Activated T-cell treated with anti-CD3 and anti-CD28 coated beads, Interleukin-2, amount 50 U/mL, for 24 hours (primary cell): Measurements from ENCODE around the gene MRPL44.
"Not testable (repeated sequence)": the region's sequence is repeated elsewhere in the genome, so short reads cannot be mapped to it uniquely, and the experiment has no call there.

Experiments
- DNase-seq: peaks from one replicate; pipeline ENCODE4 v3.0.0-alpha.2; 2020
- H3K27ac Mint-ChIP-seq: 2 replicates; pipeline ENCODE4 v1.8.0; 2020; ENCODE audit warnings: mild to moderate bottlenecking, mixed read lengths
- H3K27me3 Mint-ChIP-seq: 2 replicates; pipeline ENCODE4 v1.8.0; 2020; ENCODE audit warnings: mixed read lengths
- H3K36me3 Mint-ChIP-seq: 2 replicates; pipeline ENCODE4 v1.8.0; 2020; ENCODE audit warnings: low read depth, mixed read lengths
- H3K4me1 Mint-ChIP-seq: 2 replicates; pipeline ENCODE4 v1.8.0; 2020; ENCODE audit warnings: low read depth, mixed read lengths
- H3K4me3 Mint-ChIP-seq: 2 replicates; pipeline ENCODE4 v1.8.0; 2020; ENCODE audit warnings: mild to moderate bottlenecking, moderate library complexity, mixed read lengths
- H3K9me3 Mint-ChIP-seq: 2 replicates; pipeline ENCODE4 v1.8.0; 2020; ENCODE audit warnings: mixed read lengths

Gene MRPL44

DNA sequence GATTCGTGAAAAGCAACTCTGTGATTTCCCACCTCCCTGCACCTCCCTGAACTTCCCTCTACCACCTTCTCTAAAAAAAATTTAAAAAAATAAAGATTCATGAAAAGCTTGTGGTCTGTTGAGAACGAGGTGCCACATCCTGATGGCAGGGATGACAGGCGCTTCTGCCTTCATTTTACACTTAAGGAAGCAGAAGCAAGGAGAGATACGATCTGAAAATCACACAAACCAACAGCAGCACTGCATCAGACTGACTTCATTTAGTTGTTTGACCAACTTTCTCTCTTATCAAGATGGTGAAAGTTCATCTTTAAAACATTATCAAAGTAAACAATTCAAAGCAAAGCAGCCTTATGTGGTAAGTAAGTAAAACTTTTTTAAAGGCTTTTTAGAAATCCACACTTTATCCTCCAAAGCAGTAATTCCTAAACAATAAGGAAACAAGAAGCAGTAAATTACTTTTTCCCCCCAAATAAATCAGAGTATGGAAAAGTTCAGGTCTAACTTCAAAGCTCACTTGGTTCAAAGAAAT, 27.6 kb upstream of the MRPL44 start:
- Mint-ChIP-seq H3K36me3 (peaks cover 16% of the 10 kb centered on the region), H3K4me1 (peaks cover 62% of the 10 kb centered on the region), H3K27me3 (no peaks in the 10 kb centered on the region), H3K27ac (peak overlapping the region; percentile 78), H3K4me3 (no peak overlapping the region), H3K9me3 (no peaks in the 10 kb centered on the region)
- no peak for DNase-seq

DNA sequence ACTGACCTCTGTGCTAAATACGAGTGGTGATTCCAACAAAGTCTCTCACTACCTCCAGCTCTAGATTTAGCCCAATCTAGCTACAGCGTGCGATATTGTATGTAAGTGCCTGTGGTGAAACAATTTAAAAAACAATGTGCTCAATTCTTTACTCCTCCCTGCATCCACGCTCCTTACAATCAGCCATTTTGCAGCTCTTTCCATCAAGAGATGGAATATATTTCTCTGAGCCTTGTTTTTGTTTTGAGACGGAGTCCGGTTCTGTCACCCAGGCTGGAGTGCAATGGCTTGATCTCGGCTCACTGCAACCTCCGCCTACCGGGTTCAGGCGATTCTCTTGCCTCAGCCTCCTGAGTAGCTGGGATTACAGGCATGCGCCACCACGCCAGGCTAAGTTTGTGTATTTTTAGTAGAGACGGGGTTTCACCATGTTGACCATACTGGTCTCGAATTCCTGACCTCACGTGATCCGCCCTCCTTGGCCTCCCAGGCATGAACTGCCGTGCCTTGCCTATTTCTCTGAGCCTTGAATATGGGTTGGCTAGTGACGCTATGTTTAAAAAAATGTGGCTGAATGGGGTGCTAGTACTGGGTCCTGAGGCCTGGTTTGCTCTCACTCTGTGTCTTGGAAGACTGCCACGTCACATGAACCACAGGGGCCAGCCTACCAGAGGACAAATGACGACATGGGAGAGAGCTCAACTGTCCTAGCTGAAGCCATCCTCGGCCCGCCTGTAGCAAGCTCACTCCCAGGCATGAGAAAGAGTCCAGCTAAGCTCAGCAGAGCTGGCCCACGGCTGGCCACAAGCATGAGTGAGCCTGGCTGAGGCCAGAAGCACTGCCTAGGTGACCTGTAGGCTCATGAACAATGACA, 26.9 kb upstream of the MRPL44 start:
- Mint-ChIP-seq H3K4me1 (peaks cover 68% of the 10 kb centered on the region), H3K4me3 (peak overlapping the region; percentile 10), H3K27me3 (no peaks in the 10 kb centered on the region), H3K27ac (peak overlapping the region; percentile 63), H3K36me3 (peaks cover 15% of the 10 kb centered on the region), H3K9me3 (no peaks in the 10 kb centered on the region)
- DNase-seq = no peak

DNA sequence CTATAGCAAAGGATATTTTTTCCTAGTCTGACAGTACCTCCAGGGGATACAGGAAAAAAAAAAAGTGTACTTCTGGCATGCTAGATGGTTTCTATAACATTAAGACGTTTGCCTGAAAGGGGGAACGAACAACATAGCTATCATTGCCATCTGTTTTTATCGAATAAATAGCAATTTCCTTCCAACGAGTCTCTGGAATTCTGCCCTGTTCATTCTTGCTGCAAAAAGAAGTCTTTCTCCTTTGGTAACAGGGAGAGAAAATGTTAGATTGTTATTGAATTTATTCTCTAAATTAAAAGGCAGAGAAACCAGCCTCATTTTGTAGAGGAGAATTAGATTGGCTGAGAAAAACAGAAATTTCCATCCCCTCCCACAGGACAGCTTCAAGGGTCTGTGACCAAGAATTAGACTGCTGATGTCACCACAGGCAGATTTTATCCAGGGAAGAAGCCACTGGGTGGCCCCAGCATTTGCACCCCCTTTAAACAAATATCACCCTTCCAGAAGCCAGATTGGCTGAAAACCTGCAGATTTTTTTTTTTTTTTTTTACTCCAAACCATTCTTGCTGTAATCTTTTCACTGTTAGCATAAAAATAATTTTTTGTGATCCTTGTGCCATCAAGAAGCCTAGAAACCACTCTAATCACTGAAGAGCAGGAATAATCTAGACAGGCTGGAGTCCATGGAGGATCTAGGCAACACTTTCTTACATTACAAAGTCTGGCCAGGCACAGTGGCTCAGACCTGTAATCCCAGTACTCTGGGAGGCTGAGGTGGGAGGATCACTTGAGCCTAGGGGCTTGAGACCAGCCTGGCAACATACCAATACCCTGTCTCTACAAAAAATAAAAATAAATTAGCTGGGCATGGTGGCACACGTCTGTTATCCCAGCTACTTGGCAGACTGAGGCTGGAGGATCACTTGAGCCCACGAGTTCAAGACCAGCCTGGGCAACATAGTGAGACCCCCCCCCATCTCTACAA, 24.2 kb upstream of the MRPL44 start:
- Mint-ChIP-seq H3K27ac (no peak overlapping the region), H3K9me3 (no peaks in the 10 kb centered on the region), H3K27me3 (no peaks in the 10 kb centered on the region), H3K36me3 (peaks cover 5% of the 10 kb centered on the region), H3K4me1 (peaks cover 79% of the 10 kb centered on the region), H3K4me3 (no peak overlapping the region)
- DNase-seq = no peak

DNA sequence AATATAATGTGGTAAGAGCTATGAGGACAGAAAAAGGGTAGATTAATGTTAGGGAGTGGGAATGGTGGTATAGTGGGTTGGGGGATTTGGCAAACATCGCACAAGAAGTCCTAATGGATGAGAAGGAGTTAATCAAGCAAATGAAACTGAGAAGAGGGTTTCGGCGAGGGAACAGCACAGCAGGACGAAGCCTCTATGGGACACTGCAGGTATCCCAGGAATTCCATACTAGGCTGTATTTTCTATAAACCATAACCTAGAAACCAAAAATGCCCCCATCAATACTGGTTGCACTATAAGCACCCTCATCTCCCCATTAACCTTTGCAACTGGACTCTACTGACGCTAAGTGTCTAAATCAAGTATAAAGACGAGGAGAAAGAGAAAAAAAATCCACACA, 22.4 kb upstream of the MRPL44 start:
- peaks cover 19% of the 10 kb centered on the region for H3K36me3 Mint-ChIP-seq
- no peaks in the 10 kb centered on the region for H3K27me3 Mint-ChIP-seq
- no peak overlapping the region for H3K4me3 Mint-ChIP-seq
- peaks cover 84% of the 10 kb centered on the region for H3K4me1 Mint-ChIP-seq
- DNase-seq = no peak
- H3K9me3 Mint-ChIP-seq = peaks cover 10% of the 10 kb centered on the region
- H3K27ac Mint-ChIP-seq = no peak overlapping the region

DNA sequence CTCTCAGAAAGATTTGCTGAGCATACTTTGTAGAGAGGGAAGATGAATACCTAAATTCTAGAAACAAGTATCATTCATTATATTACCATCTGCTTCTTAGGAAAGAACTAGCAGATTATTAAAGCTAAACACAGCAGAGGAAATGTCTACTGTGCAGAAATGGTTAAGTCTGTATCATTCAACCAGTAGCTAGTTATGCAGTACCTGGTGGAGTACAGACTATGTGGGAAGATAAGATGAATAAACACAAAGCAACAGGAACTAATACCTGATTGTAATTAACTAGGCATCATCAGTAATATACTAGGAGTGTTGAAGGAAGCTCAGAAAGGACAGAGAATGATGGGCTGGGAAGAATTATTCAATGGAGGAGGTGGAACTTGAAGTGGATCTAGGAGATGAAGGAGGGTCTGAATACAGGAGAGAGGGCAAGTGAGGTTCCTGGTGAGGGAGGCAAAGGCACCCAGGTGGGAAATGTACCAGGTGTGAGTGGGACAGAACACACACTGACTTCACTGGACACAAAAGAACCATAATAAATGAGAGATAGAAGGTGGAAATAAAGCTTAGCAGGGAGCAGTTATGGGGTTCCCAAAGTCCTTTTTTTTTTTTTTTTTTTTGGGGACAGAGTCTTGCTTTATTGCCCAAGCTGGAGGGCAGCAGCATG, 21.7 kb upstream of the MRPL44 start:
- Mint-ChIP-seq H3K4me3 (no peak overlapping the region), H3K27ac (peak overlapping the region; percentile 2), H3K9me3 (peaks cover 10% of the 10 kb centered on the region), H3K4me1 (peaks cover 79% of the 10 kb centered on the region), H3K27me3 (no peaks in the 10 kb centered on the region), H3K36me3 (peaks cover 25% of the 10 kb centered on the region)
- no peak for DNase-seq

DNA sequence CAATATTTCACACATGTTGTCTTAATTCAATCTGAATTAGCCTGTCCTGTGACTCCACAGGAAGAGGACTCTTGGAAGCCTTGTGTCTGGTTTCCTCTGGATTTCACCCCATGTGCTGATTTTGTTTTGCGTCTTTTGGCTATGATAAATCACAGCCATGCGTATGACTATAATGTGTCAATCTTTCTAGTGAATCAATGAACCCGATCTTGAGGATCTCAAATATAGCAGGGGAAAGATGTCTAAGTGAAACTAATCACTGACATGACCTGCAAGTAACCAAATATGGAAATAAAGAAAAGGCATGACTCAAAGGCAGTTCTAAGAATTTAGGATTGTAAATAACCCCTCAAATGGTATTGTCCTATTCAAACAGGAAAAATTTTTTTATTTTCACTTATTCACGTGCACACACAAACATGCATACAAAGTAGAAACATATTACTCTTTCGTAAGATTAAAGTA, 20.4 kb upstream of the MRPL44 start:
- Mint-ChIP-seq H3K36me3 (peaks cover 31% of the 10 kb centered on the region), H3K27ac (peak overlapping the region; percentile 60), H3K4me3 (peak overlapping the region; percentile 0), H3K9me3 (peaks cover 14% of the 10 kb centered on the region), H3K4me1 (peaks cover 79% of the 10 kb centered on the region), H3K27me3 (no peaks in the 10 kb centered on the region)
- no peak for DNase-seq

DNA sequence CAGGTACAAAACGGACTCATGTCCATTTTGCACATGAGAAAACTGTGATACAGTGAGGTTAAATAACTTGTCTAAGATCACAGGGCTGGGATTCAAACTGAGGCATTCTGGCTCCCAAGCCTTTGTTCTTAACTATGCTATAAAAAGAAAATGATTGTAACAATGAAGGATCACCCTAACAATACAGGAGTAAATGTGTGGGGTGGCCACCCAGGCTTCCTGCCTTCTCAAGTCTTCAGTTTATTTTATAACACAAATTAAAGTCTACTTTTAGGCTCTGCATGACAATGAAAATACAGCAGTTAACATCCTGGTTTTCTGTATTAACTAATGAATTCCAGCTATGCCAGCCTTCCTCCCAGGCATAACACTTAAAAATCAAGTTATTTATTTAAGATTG, 19.7 kb upstream of the MRPL44 start:
- no peak for DNase-seq
- H3K4me3 Mint-ChIP-seq = no peak overlapping the region

DNA sequence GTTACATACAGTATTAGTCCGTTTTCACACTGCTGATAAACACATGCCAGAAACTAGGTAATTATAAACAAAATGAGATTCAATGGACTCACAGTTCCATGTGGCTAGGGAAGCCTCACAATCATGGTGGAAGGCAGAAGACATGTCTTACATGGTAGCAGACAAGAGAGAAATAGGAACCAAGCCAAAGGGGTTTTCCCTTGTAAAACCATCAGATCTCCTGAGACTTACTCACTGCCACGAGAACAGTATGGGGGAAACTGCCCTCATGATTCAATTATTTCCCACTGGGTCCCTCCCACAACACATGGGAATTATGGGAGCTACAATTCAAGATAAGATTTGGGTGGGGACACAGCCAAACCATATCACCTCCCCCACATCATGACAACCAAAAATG, 17.8 kb upstream of the MRPL44 start:
- Mint-ChIP-seq H3K9me3 (peaks cover 14% of the 10 kb centered on the region), H3K4me1 (peaks cover 76% of the 10 kb centered on the region), H3K27ac (peak overlapping the region; percentile 85), H3K36me3 (peaks cover 45% of the 10 kb centered on the region)
- DNase-seq, H3K4me3 Mint-ChIP-seq, H3K27me3 Mint-ChIP-seq: not testable (repeated sequence)

More for the DNA sequence above, 19.7 kb upstream of the MRPL44 start:
- Mint-ChIP-seq H3K27me3 (no peaks in the 10 kb centered on the region), H3K36me3 (peaks cover 32% of the 10 kb centered on the region), H3K27ac (peak overlapping the region; percentile 40), H3K4me1 (peaks cover 78% of the 10 kb centered on the region), H3K9me3 (peaks cover 14% of the 10 kb centered on the region)

DNA sequence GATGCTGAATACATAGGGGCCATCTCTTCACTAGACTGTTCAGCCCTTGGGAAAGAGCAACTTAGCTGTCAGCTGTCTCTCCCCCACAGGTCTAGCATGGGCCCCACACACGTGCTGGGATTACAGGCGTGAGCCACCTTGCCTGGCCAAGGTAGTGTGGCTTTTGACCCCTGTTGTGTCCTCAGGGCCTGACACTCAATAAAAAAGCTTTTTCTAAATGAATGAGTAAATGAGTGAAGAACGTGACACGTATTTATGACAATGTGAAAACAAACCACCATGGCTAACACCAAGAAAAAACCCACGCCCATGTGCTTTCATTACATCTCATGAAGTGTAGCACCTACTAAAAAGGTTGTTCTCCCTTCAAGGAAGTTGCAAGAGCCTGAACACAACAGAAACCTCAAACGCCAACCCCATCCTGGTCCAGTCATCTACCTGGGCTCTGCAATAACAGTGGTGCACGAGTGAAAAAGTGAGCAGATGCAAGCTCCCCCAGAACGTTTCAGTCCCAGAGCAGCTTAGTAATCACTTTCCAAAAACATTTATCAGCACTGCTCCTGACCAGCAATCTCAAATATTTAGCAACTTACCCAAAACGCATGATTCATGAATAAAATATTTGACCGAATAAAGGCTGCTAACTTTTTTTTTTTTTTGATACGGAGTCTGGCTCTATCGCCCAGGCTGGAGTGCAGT, 15.5 kb upstream of the MRPL44 start:
- Mint-ChIP-seq H3K27ac (peak overlapping the region; percentile 93), H3K27me3 (no peaks in the 10 kb centered on the region), H3K4me3 (peak overlapping the region; percentile 58), H3K4me1 (peaks cover 67% of the 10 kb centered on the region), H3K9me3 (peaks cover 14% of the 10 kb centered on the region), H3K36me3 (peaks cover 48% of the 10 kb centered on the region)
- peak; percentile 76 for DNase-seq

DNA sequence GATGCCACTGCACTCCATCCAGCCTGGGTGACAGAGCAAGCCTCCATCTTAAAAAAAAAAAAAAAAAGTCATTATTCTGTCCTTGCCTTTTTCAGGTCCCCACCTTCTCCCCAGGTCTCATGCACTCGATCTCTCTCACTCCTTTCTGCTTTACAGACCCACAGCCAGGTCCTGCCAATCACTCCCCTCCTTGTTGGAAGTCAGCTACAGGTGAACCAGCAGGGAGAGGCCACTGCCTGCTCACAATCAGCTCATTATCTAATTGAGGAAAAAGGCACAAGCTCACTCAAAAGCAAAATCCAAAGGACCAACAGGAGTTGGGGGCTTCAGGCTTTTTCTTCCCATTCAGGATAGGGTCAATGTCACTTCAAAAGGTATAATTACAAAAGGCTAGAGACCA, 14.1 kb upstream of the MRPL44 start:
- peaks cover 66% of the 10 kb centered on the region for H3K4me1 Mint-ChIP-seq
- H3K27me3 Mint-ChIP-seq = no peaks in the 10 kb centered on the region
- H3K36me3 Mint-ChIP-seq = peaks cover 46% of the 10 kb centered on the region
- peak overlapping the region; percentile 93 for H3K4me3 Mint-ChIP-seq
- DNase-seq = no peak
- H3K9me3 Mint-ChIP-seq = peaks cover 14% of the 10 kb centered on the region
- peak overlapping the region; percentile 84 for H3K27ac Mint-ChIP-seq

DNA sequence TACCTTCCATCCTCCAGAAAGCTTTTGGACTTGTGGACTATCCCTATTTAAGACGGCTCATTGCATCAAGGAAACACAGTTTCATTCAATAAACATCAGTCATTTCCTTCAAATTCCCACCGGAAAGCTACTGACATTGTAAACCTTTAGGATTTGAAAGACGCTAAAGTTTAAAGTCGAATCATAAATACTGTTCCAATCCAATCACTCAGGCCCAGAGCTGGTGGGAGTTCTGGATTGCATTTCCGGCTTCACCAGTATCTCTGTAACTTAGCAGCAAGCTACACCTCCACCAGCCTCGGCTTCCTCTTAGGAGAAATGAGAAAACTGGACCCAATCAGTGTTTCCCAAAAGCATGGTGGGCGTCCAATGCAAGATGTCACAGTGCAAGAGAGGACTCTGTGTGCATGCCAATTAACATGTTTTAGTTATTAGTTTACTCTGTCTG, 13.7 kb upstream of the MRPL44 start:
- Mint-ChIP-seq H3K9me3 (peaks cover 14% of the 10 kb centered on the region), H3K36me3 (peaks cover 42% of the 10 kb centered on the region), H3K4me3 (peak overlapping the region; percentile 93), H3K4me1 (peaks cover 64% of the 10 kb centered on the region), H3K27ac (peak overlapping the region; percentile 89), H3K27me3 (no peaks in the 10 kb centered on the region)
- DNase-seq = no peak

DNA sequence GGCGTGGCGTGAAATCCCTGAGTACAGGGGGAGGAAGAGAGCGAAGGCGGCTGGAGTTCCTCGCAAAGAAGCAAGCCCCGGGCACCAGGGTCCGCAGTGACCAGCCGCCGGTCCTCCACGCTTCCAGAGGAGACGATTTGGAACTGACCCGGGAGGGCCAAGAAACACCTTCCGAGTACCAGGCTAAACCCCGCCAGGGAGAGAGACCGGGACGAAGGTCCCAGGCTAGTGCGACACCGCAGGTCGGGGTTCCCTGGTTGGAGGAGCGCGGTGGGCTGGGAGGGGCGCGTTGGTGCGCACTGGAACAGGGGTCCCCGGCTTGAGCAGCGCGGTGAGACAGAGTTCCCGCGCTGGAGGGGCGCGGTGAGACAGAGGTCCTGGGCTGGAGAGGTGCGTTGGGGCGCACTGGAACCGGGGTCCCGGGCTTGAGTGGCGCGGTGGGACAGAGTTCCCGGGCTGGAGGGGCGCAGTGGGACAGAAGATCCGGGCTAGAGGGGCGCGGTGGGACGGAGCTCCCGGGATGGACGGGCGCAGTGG, 13.0 kb upstream of the MRPL44 start:
- peak overlapping the region; percentile 93 for H3K4me3 Mint-ChIP-seq
- peak overlapping the region; percentile 89 for H3K27ac Mint-ChIP-seq
- DNase-seq = peak; percentile 68
- H3K9me3 Mint-ChIP-seq = peaks cover 11% of the 10 kb centered on the region
- peaks cover 37% of the 10 kb centered on the region for H3K36me3 Mint-ChIP-seq
- peaks cover 62% of the 10 kb centered on the region for H3K4me1 Mint-ChIP-seq
- H3K27me3 Mint-ChIP-seq = no peaks in the 10 kb centered on the region
